NCI-H2196 (cell line): Measurements from ENCODE around the gene SRSF12.
"Not testable (repeated sequence)": the region's sequence is repeated elsewhere in the genome, so short reads cannot be mapped to it uniquely, and the experiment has no call there.

ENCODE experiments used
- DNase-seq: peaks from one replicate; lab custom pipeline; 2025; ENCODE audit not compliant: unreplicated experiment; lab: John Stamatoyannopoulos, UW

SRSF12 gene

DNA sequence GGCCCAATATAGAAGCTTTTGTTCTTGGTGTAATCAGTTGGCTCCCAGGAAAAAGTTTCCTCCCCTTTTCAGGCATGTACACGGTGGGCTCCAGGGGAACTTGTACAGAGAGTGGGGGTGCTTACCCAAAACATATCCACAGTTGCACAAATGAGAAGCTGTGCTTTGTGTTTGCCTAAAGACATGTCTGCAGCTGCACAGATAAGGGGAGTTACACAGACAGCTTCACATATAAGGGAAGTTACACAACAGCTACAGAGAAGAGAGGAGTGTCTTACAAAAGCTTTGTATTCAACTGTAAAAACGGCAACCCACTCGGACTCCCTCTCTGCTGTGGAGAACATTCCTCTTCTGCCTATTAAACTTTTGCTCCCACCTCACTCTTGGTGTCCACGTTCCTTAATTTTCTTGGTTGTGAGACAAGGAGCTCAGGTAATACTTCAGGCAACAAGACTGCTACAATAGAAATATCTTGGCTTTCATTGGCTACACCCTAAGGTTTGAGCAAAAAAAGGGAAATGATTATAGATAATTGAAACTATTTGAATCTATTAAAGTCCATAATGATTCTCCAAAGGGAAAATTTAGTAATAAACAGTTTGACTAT, 44.8 kb downstream of the SRSF12 start:
- no peak for DNase-seq

DNA sequence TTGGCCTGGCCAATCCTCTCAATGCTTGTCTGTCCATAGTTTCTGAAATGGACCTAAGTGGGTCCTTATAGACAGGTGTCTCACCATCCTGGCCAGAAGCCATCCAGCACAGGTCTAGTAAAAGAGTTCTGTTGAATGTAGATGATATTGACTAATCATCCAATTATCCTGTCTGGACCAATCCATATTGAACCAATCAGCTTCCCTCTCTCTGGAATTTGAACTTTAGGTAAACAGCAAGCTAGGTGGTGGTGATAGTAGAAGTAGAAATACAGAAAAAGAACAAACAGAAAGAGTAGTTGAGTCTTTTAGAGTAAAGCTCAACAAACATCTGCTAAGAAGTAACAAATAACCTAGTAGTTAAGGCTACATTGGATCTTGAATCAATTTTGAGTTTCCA, 46.8 kb downstream of the SRSF12 start:
- no peak for DNase-seq

DNA sequence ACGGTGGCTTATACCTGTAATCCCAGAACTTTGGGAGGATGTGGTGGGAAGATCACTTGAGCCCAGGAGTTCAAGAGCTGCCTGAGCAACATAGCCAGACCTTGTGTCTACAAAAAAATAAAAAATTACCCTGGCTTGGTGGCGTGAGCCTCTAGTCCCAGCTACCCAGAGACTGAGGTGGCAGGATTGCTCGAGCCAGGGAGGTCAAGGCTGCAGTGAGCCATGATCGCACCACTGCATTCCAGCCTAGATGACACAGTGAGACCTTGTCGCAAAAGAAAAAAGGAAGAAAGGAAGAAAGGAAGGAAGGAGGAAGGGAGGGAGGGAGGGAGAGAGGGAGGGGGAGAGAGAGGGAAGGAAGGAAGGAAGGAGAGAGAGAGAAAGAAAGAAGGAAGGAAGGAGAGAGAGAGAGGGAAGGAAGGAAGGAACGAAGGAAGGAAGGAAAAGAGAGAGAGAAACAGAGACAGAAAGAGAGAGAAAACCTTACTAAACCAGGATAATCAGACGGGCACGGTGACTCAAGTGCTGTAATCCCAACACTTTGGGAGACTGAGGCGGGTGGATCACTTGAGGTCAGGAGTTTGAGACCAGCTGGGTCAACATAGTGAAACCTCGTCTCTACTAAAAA, 48.2 kb downstream of the SRSF12 start:
- DNase-seq = no peak

DNA sequence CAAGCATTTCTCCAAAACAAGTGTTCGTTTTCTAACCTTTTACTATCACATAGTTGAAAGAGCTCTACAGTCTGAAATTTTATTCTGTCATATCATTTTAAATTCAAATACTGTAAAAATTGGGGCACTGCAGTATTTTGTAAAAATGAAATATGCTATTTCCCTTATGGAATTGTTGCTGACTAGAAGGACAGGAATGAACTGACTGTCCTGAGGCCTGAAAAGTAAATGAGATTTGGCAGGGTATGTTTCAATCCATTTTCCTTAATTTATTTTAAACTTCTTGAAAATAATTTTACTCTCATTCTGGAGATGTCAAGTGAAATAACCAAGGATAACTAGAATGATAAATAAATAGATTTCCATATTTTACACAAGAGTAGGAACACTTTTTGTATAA, 49.2 kb downstream of the SRSF12 start:
- no peak for DNase-seq

DNA sequence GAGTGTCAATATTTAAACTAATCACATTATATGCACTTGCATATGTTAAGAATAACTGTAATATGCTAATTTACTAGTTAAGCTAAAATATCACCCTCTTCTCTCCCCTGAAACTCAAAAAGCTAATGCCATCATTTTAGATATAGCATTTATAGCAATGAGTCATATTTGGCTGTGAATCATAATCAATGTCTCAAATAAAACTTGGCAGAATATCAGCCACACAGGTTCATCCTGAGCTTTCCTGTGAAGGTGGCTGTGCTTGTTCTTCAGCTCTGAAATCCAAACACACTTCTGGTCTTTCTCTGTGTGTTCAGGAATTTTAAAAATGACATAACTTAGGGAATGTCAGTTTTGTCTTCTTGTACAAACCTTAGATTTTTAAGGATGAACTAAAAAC, 50.1 kb downstream of the SRSF12 start:
- no peak for DNase-seq

DNA sequence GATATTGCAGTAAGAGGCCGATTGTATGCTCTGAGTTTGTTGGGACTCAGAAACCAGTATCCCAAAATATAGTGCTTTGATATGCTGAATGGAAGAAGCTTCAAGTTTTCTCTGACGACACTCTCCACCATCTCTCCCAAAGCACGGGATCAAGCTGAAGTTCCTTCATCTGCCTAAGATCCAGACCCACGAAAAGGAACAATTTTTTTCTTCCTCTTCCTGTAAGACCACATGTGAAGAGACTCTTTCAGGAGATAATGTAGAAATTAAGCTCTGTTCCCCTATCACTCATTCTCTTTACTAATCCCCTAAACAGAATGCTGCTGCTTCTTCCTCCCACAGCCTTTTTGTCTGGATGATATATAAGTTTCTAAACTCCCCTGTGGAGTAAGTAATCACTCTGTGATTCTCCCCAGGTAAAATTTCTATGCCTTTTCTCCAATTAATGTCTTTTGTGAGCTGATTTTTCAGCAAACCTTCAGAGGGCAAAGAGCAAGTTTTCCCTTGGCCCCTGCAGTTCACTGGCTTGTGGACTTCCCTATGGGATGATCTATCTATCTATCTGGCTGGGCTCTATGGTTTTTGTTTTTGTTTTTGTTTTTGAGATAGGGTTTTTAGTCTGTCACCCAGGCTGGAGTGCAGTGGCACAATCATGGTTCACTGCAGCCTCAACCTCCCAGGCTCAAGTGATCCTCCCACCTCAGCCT, 50.8 kb downstream of the SRSF12 start:
- DNase-seq = no peak

DNA sequence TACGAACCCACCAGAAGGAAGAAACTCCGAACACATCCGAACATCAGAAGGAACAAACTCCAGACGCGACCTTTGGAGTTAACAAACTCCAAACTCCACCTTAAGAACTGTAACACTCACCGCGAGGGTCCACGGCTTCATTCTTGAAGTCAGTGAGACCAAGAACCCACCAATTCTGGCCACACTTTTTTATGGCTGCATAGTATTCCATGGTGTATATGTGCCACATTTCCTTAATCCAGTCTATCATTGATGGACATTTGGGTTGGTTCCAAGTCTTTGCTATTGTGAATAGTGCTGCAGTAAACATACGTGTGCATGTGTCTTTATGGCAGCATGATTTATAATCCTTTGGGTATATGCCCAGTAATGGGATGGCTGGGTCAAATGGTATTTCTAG, 51.8 kb downstream of the SRSF12 start:
- not testable (repeated sequence) for DNase-seq

DNA sequence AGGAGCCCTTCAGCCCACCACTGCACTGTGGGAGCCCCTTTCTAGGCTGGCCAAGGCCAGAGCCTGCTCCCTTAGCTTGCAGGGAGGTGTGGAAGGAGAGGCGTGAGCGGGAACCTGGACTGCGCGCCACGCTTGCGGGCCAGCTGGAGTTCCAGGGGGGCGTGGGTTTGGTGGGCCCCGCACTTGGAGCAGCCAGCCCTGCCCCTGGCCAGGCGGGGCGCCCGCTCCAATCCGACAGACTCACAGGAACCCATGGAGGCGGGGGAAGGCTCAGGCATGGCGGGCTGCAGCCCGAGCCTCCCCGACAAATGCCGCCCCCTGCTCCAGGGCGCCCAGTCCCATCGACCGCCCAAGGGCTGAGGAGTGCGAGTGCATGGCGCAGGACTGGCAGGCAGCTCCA, 52.9 kb downstream of the SRSF12 start:
- DNase-seq = not testable (repeated sequence)

DNA sequence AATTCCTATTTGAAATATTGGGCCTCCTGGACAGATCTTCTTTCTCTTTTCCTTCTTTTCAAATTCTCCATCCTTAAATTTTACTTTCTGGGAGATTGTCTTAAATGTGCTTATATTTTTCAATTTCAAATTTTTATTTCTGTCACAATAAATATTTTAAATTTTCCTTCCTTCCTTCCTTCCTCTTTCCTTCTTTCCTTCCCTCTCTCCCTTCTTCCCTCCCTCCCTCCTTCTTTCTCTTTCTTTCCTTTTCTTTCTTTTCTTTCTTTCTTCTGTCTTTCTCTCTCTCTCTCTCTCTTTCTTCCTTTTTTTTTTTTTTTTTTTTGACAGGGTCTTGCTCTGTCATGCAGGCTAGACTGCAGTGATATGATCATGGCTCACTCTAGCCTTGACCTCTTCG, 54.0 kb downstream of the SRSF12 start:
- no peak for DNase-seq

DNA sequence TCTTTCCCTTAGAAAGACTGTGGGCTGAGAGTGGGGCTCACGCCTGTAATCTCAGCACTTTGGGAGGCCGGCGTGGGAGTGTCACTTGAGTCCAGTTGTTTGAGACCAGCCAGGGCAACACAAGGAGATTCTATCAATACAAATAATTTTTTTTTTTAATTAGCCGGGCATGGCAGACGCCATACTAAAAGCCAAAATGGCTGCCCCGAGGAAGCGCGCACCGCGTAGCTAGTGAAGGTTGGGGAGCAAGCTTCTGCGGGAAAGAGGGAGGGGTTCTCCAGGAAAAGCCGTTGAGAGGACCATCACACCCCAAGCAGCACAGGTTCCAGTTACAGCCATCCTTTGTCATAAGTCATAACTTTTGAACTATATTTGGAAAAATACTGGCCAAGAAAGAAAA, 58.6 kb downstream of the SRSF12 start:
- DNase-seq = no peak

DNA sequence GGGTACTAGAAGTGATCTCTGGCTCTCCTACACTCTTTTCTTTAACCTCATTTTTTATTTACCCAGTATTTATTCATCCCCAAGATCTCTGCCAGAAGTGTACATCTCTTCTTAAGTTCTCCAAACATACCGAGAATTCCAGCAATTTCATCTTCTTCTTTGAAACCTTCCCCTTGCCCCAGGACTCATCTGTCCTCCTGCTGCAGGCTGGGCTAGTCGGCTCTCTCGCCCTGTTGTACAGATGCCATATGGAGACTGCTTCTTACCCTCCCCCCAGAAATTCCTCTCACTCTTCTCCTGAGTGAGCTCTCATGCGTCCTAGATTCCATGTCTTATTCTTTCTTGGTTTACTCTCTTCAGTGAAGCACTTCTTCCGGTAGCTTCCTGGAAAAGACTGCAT, 59.2 kb downstream of the SRSF12 start:
- no peak for DNase-seq

DNA sequence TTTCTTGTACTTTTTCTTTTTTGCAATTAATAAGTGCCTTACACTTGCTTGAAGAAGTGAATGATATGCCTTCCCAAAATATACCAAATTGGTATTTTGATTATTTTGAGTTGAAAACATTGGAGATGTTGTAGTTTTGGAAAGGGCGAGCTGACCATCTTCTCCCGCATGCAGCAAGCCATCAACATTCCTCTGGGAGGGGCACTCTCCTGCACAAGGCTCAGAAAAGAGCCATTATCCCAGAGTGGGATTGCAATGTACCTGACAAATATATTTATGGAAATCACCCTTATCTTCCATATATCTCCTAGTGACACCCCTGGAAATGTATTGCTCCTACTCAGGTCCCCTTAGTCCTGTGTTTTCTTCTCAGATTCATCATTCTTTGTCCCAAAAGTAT, 60.1 kb downstream of the SRSF12 start:
- no peak for DNase-seq

DNA sequence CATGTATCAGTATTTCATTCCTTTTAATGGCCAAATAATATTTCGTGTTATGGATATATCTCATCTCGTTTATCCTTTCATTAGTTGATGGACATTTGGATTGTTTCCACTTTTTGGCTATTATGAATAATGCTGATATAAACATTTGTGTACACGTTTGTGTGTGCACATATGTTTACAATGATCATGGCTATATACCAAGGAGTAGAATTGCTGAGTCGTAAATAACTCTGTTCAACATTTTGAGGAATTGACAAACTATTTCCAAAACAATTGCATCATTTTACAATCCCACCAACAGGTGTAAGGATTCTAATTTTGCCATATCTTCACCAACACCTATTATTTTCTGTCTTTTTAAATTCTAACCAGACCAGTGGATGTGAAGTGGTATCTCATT, 63.7 kb downstream of the SRSF12 start:
- DNase-seq = no peak

DNA sequence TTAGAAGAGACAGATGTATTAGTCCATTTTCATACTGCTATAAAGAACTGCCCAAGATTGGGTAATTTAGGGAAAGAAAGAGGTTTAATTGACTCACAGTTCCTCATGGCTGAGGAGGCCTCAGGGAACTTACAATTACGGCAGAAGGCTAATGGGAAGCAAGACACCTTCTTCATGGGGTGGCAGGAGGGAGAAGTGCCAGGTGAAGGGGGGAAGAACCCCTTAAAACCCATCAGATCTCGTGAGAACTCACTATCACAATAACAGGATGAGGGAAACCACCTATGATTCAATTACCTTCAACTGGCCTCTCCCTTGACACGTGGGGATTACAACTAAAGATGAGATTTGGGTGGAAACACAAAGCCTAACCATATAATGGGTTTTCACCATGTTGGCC, 66.2 kb downstream of the SRSF12 start:
- no peak for DNase-seq

DNA sequence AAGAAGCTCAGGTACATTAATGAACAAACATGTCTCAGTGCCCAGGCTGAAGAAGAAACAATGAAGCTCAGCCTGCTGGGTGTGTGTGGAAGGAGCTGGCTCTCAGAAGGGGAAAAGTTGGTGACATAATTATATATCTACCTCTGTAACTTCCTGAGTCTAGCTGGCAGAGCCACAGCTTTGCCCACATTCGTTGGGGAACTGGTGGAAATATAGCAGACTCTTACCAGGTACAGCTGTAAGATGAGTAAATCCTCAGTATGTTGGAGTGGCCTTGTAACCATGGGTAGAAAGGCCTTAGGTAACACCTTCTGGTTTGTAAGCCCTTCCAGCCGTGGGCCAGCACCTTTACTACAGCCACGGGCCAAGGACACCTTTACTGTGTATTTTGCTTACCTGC, 67.2 kb downstream of the SRSF12 start:
- no peak for DNase-seq

DNA sequence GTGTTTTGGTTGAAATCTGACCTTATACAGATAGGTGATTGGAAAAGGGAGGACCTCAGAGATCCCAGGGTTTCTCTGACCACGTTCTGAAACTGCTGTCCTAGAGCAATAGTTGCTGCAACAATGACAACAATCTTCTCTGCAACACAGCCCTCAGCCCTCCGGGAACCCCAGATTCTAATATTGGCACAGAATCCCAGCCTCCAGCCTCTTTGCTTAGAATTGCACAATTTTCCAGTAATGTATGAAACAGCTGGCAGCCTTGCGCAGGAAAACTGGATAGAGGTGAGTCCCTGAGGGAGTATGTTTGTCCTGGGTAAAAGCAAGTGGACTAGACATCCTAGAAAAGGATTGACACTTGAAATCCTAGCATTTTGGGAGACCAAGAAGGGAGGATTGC, 67.7 kb downstream of the SRSF12 start:
- no peak for DNase-seq

DNA sequence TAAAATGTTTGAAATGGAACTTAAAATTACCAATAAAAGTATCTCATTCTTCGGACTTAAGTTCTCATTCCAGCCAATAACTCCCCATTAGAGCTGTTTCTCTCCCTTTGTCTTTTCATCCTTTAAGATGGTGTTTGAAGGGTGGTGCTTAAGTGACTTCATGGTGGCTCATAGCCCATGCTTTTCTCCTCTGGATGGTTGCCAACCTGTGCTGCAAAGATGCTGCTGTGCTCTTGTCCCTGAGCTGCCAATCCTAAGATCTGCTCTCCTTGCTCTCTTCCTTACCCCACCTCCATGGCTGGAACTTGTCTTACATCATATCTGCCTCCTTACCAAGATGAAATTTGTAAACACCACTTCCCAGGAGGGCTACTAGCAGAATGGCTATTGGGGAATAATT, 68.9 kb downstream of the SRSF12 start:
- DNase-seq = no peak

DNA sequence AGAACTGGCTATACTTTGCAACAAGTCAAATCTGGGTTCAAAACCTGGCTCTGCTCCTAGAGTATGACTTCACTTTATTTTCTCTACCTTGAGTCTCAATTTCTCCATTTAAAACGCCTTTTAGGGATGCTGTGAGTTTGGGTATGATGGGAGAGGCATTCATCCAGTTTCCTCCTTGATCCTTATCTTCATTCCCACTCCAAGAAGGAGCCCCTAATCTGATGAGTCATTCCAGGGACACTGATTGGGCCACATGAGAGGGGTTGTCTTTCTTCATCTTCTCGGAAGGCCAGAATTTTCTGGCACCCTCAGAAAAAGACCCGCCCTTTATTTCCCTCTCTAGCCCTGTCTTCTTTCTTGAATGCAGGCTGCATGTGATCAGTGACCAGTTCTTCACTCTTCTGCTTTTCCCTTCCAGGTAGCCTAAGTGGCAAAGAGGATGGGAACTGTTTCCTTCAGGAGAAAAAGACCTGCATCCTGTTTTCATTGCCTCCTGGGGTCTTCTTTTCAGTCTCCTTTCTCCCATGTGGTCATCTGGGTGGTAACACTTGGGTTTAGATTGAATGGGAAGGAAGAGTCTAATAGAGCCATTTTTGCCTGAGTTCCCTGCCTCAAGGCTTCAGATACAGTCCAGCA, 69.5 kb downstream of the SRSF12 start:
- no peak for DNase-seq

DNA sequence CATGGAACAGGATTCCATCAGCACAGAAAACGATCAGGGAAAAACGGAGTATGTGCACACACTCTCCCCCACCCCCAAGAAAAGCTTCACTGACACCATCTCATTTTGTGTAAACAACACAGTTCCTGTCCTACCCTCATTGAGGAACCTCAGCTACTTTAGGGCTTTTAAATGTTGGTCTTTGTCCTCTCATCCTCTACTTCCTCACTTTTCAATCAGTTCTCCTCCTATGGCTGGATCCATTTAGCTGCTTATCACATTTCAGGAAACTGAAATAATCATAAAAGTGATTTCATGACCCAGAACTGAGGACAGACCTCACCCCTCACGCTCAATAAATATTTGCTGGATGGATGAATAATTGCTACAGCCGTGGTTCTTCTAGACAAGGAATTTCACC, 70.4 kb downstream of the SRSF12 start:
- DNase-seq = no peak
